Islet precursor cell (in vitro differentiated cells): ENCODE measurements around the gene N4BP3.
"Not testable (repeated sequence)": the region's sequence is repeated elsewhere in the genome, so short reads cannot be mapped to it uniquely, and the experiment has no call there.

ENCODE experiments used
- DNase-seq: peaks from one replicate; pipeline ENCODE4 v3.0.0-alpha.2; 2018

Gene N4BP3

GRCh38 chr5:178122346-178122745, 9.0 kb downstream of the N4BP3 start:
- DNase-seq: no peak

GRCh38 chr5:178123094-178123965, 10.0 kb downstream of the N4BP3 start:
- peak; percentile 72 for DNase-seq

- DNase-seq: peak; percentile 62
Observed at GRCh38 chr5:178123966-178124925, 10.9 kb downstream of the N4BP3 start.

- no peak for DNase-seq
Observed at GRCh38 chr5:178125253-178125906, 12.0 kb downstream of the N4BP3 start.

- DNase-seq: peak; percentile 87
Observed at GRCh38 chr5:178126556-178126955, 13.2 kb downstream of the N4BP3 start.

- peak; percentile 51 for DNase-seq
Observed at GRCh38 chr5:178127300-178128009, 14.1 kb downstream of the N4BP3 start.

GRCh38 chr5:178129296-178129695, 16.0 kb downstream of the N4BP3 start:
- no peak for DNase-seq

- not testable (repeated sequence) for DNase-seq
Observed at GRCh38 chr5:178130234-178130575, 16.9 kb downstream of the N4BP3 start.

- peak; percentile 91 for DNase-seq
Observed at GRCh38 chr5:178130576-178131445, 17.5 kb downstream of the N4BP3 start, which contains the start of gene RMND5B. RMND5B (plus strand) TSS chr5:178131014; CDS start chr5:178138120, 7,106 bp downstream.

GRCh38 chr5:178131446-178131996, 18.2 kb downstream of the N4BP3 start:
- DNase-seq: peak; percentile 46

- DNase-seq: no peak
Observed at GRCh38 chr5:178136990-178137389, 23.7 kb downstream of the N4BP3 start.

GRCh38 chr5:178137991-178138390, 24.7 kb downstream of the N4BP3 start:
- peak; percentile 43 for DNase-seq

GRCh38 chr5:178141550-178141949, 28.2 kb downstream of the N4BP3 start:
- no peak for DNase-seq

GRCh38 chr5:178142642-178143041, 29.3 kb downstream of the N4BP3 start:
- peak; percentile 45 for DNase-seq

- peak; percentile 35 for DNase-seq
Observed at GRCh38 chr5:178143246-178143645, 29.9 kb downstream of the N4BP3 start.

- peak; percentile 42 for DNase-seq
Observed at GRCh38 chr5:178143901-178144300, 30.6 kb downstream of the N4BP3 start.

GRCh38 chr5:178145965-178146820, 32.9 kb downstream of the N4BP3 start:
- DNase-seq: peak; percentile 89

- DNase-seq: no peak
Observed at GRCh38 chr5:178147406-178147805, 34.1 kb downstream of the N4BP3 start.

- no peak for DNase-seq
Observed at GRCh38 chr5:178149199-178149932, 36.0 kb downstream of the N4BP3 start.
